ENCODE data around the gene PDGFB.

DNA sequence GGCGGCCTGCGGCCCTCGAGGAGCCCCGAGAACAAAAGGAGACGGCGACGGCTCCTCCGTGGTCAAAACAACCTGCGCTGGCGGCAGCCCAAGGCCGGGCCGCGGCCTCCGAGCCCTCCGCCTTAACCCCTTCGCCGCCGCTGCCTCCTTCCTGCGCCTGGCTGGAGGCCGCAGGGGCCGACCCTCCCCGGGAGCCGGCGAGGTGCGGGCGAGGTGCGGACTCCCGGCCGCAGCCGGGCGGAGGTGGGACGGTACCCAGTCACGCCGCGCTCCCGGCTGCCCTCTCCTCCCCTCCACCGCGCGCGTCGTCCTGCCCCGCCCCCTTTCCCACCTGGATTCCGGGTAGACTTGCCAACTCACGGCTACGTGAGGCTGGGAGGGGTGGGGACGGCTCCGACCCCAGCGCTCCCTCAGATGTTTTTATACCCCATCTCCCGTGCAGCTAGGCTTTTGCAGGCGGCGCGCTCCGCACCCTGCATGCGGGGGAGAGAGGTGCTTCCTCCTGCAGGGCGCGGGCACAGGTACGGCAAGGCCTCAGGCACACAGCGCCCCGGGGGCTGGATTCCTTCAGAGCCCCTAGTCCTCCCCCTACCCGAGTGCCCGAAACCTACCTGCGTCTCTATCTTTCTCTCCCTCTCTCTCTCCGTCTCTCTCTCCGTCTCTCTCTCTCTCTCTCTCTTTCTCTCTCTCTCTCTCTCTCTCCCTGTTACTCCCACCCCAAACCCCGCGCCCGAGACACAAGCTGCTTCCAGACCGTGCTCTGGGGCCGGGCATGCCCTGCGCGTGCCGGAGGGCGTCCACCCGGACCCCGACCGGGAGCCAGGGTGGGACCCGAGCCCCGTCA, 2.0 kb downstream of the PDGFB start:
- TF ChIP-seq, protein P1, sequence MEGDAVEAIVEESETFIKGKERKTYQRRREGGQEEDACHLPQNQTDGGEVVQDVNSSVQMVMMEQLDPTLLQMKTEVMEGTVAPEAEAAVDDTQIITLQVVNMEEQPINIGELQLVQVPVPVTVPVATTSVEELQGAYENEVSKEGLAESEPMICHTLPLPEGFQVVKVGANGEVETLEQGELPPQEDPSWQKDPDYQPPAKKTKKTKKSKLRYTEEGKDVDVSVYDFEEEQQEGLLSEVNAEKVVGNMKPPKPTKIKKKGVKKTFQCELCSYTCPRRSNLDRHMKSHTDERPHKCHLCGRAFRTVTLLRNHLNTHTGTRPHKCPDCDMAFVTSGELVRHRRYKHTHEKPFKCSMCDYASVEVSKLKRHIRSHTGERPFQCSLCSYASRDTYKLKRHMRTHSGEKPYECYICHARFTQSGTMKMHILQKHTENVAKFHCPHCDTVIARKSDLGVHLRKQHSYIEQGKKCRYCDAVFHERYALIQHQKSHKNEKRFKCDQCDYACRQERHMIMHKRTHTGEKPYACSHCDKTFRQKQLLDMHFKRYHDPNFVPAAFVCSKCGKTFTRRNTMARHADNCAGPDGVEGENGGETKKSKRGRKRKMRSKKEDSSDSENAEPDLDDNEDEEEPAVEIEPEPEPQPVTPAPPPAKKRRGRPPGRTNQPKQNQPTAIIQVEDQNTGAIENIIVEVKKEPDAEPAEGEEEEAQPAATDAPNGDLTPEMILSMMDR (IDR thresholded peaks at IDR 0.05) = peak in 5 of 7 experiments; percentile 4 to 59 (median 24)
- peak; percentile 72 to 91 (median 79) for TF ChIP-seq POLR2A (IDR thresholded peaks at IDR 0.05)

All from body of pancreas (tissue), 4 donors.